GM18507 (cell line): ENCODE data around the gene SPEM1.

Experiments used
- DNase-seq: peaks from one replicate; pipeline ENCODE4 v3.0.0; 2011; ENCODE audit warnings: low read depth; ENCODE audit not compliant: insufficient read length; ENCODE audit errors: extremely low spot score
- FAIRE-seq: peaks from 2 replicates; lab custom pipeline; 2011; peaks lifted over from hg19 to GRCh38; lab: Jason Lieb, UNC

The SPEM1 gene

GRCh38 chr17:7419819-7420610, at the start of gene SPEM1:
Gene SPEM1 (plus strand): TSS chr17:7420324. CDS start chr17:7420385, 61 bp downstream.
- no peak for FAIRE-seq

GRCh38 chr17:7370853-7371252, 49.3 kb upstream of the SPEM1 start:
- no peak for FAIRE-seq
- DNase-seq, result no peak

More at GRCh38 chr17:7419819-7420610, at the start of gene SPEM1:
- no peak for DNase-seq

- FAIRE-seq, result no peak
- no peak for DNase-seq
Measured at GRCh38 chr17:7374353-7374752, 45.8 kb upstream of the SPEM1 start.

GRCh38 chr17:7379134-7379533, 41.0 kb upstream of the SPEM1 start:
- no peak for DNase-seq
- no peak for FAIRE-seq

- DNase-seq, result no peak
- FAIRE-seq, result no peak
Measured at GRCh38 chr17:7380321-7380720, 39.8 kb upstream of the SPEM1 start.

GRCh38 chr17:7380855-7381683, 39.1 kb upstream of the SPEM1 start, which contains the start of gene TNK1:
Gene TNK1 (plus strand): TSS chr17:7381089. CDS start chr17:7382927, 1,838 bp downstream.
- FAIRE-seq (no peak), DNase-seq (no peak)

- FAIRE-seq, result no peak
- DNase-seq, result no peak
Measured at GRCh38 chr17:7382901-7383300, 37.2 kb upstream of the SPEM1 start.

- DNase-seq, result no peak
- no peak for FAIRE-seq
Measured at GRCh38 chr17:7383371-7383741, 36.8 kb upstream of the SPEM1 start.

GRCh38 chr17:7383742-7384488, 36.2 kb upstream of the SPEM1 start:
- DNase-seq (peak; percentile 82), FAIRE-seq (peak; percentile 77)

- FAIRE-seq (no peak), DNase-seq (no peak)
Measured at GRCh38 chr17:7384489-7385081, 35.5 kb upstream of the SPEM1 start.

GRCh38 chr17:7388856-7389255, 31.3 kb upstream of the SPEM1 start:
- DNase-seq, result no peak
- FAIRE-seq, result no peak

- DNase-seq, result no peak
- no peak for FAIRE-seq
Measured at GRCh38 chr17:7389924-7390910, 29.9 kb upstream of the SPEM1 start.

- FAIRE-seq, result no peak
- no peak for DNase-seq
Measured at GRCh38 chr17:7391307-7391706, 28.8 kb upstream of the SPEM1 start.

GRCh38 chr17:7392696-7393612, 27.2 kb upstream of the SPEM1 start:
- FAIRE-seq (no peak), DNase-seq (no peak)

- peak; percentile 21 for FAIRE-seq
- DNase-seq, result no peak
Measured at GRCh38 chr17:7393613-7394451, 26.3 kb upstream of the SPEM1 start.

- DNase-seq (peak; percentile 89), FAIRE-seq (peak; percentile 90)
Measured at GRCh38 chr17:7394452-7395191, 25.5 kb upstream of the SPEM1 start, which contains the start of gene PLSCR3. Gene PLSCR3 (minus strand): TSS chr17:7394525. CDS start chr17:7394110, 415 bp downstream.
